ENCODE measurements around the gene PPDPF. TPM values are rescaled to one million over a fixed set of nuclear protein-coding genes. Genes with fewer than 3 reads are reported as not detected.

Gene PPDPF
- total RNA-seq, 1 experiment from 2014 or later = 149 TPM

GRCh38 chr20:63545814-63546213 is 25.2 kb downstream of the PPDPF start:
- Histone ChIP-seq H2BK12ac (ENCODE audit: insufficient read length, low read depth, low read length) (no peak overlapping the region), H3K56ac (ENCODE audit: insufficient read length, low read depth, low read length) (no peak overlapping the region), H2BK20ac (ENCODE audit: low read depth, low read length, poor library complexity, severe bottlenecking) (no peak overlapping the region), H3K4ac (ENCODE audit: low read depth, low read length) (no peak overlapping the region), H4K20me1 (ENCODE audit: control insufficient read depth, insufficient read depth, insufficient read length) (peaks cover 3% of the 10 kb centered on the region), H3K14ac (ENCODE audit: insufficient read depth, low read length) (no peak overlapping the region), H3K4me1 (ENCODE audit: insufficient read depth, low read length) (no peaks in the 10 kb centered on the region; the same call in 1 of the 2 replicates), H2BK5ac (ENCODE audit: insufficient read length, low read length) (no peak overlapping the region), H3K27ac (ENCODE audit: insufficient read length, low read depth, low read length) (no peak overlapping the region), H3K9me3 (ENCODE audit: control insufficient read depth, low read depth, low read length) (no peaks in the 10 kb centered on the region), H3K23me2 (ENCODE audit: insufficient read length, low read depth, low read length, poor library complexity, severe bottlenecking) (no peaks in the 10 kb centered on the region), H4K5ac (ENCODE audit: insufficient read length, low read depth, low read length) (no peak overlapping the region), H3K79me1 (ENCODE audit: insufficient read depth, low read depth, low read length, poor library complexity, severe bottlenecking) (no peaks in the 10 kb centered on the region), H3K4me2 (ENCODE audit: insufficient read depth, insufficient read length, low read length) (no peak overlapping the region), H3K27me3 (ENCODE audit: insufficient read depth, low read length) (no peaks in the 10 kb centered on the region), H2BK15ac (ENCODE audit: low read depth, low read length) (no peak overlapping the region), H3T11ph (ENCODE audit: low read length) (no peak overlapping the region), H4K91ac (ENCODE audit: insufficient read length, low read depth, low read length) (no peak overlapping the region), H3K23ac (ENCODE audit: insufficient read length, low read depth, low read length) (no peak overlapping the region), H2BK120ac (ENCODE audit: low read depth, low read length, poor library complexity, severe bottlenecking) (no peak overlapping the region), H2AK5ac (ENCODE audit: insufficient read length, low read length) (no peak overlapping the region), H3K9ac (ENCODE audit: extremely low read depth, insufficient read length, low read length) (no peak overlapping the region), H4K8ac (replicated peaks; ENCODE audit: insufficient read length, low read depth, low read length) (no peak overlapping the region), H3K18ac (ENCODE audit: insufficient read length, low read depth, low read length) (no peak overlapping the region), H3K79me2 (ENCODE audit: insufficient read depth, low read length) (no peaks in the 10 kb centered on the region), H2AFZ (ENCODE audit: low read length) (no peak overlapping the region)
- H3K9me3 Mint-ChIP-seq = no peaks in the 10 kb centered on the region
- H3K27me3 Mint-ChIP-seq (ENCODE audit: low read depth) = no peaks in the 10 kb centered on the region
- peaks cover 7 to 27% of the 10 kb centered on the region in 2 experiments for H3K4me1 Mint-ChIP-seq
- no peak for DNase-seq
- no peak for TF ChIP-seq CTCF (conservative IDR thresholded peaks at IDR 0.05)
- no CpG with 5 or more reads among the region's 6 CpGs for WGBS (ENCODE audit: extremely low coverage, insufficient read length, low lambda C conversion rate)
- H3K27ac Mint-ChIP-seq = no peak overlapping the region
- no peaks in the 10 kb centered on the region; a peak in 1 of 7 replicates for H3K36me3 Mint-ChIP-seq (ENCODE audit: insufficient read depth in 1 of 3, low read depth in 3 of 3)
- H3K4me3 Mint-ChIP-seq = no peak overlapping the region
